GM12865 (cell line): ENCODE data around the gene PROK1.

Experiments used
- DNase-seq: peaks from one replicate; pipeline ENCODE4 v3.0.0; 2010; ENCODE audit warnings: low read depth
- H3K4me3 ChIP-seq: 2 replicates; pipeline ENCODE4 v1.5.1; 2011; ENCODE audit warnings: mild to moderate bottlenecking, low read depth, low read length, control low read depth
- CTCF ChIP-seq: IDR thresholded peaks from 2 replicates; pipeline ENCODE4 v1.5.1; 2011; ENCODE audit warnings: low read length, control low read depth, low read depth, inconsistent platforms; ENCODE audit not compliant: insufficient read depth; ENCODE audit errors: missing control alignments

Gene PROK1

DNA sequence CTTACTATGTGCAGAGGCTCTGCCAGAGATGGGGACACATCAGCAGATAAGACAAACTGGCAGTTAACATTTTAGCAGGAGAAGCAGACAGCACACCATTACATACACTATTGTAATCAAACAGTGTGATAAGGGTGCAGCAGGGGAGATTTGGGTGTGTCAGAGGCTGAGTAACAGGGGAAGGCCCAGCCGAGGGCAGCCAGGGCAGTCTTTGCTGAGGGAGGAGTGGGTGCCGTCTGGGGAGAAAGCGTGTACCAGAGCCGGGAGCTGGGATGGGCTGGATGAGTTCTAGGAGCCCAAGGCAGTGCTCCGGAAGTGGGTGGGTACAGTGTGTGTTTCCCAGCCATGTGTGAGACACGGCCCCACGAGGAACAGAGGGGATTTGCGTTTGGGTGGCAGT lies 36.8 kb downstream of the PROK1 start:
- no peak for TF ChIP-seq CTCF
- no peak for DNase-seq
- H3K4me3 ChIP-seq, result no peak overlapping the region

DNA sequence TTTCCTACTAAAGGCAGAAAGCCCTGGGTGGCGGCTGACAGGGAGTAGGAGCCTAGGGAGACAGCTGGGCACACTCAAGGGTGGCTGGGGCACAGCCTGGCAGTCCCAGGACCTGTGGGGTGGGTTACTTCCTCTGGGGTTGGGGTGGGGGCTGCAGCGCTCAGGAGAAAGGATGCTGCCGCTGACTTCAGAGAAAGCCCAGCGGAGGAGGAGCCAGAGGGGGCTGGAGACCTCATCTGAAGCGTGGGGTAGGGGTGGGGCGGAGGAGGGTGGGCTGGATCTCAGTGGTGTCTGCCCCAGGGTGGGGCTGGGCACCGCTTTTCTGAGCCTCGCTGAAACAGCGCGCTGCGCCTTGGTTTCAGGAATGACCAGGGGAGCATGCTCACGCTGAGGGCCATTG lies 37.2 kb downstream of the PROK1 start:
- no peak for TF ChIP-seq CTCF
- no peak overlapping the region for H3K4me3 ChIP-seq
- DNase-seq, result no peak

GRCh38 chr1:110488867-110489266 lies 37.9 kb downstream of the PROK1 start:
- no peak for TF ChIP-seq CTCF
- no peak overlapping the region for H3K4me3 ChIP-seq
- no peak for DNase-seq

- H3K4me3 ChIP-seq, result no peak overlapping the region
- DNase-seq, result no peak
- no peak for TF ChIP-seq CTCF
These were observed 38.5 kb downstream of the PROK1 start for GRCh38 chr1:110489406-110489805.

- DNase-seq, result no peak
- no peak overlapping the region for H3K4me3 ChIP-seq
- TF ChIP-seq CTCF, result no peak
These were observed 39.1 kb downstream of the PROK1 start for GRCh38 chr1:110489973-110490542.

GRCh38 chr1:110490791-110491451 lies 40.0 kb downstream of the PROK1 start:
- DNase-seq, result no peak
- no peak for TF ChIP-seq CTCF

DNA sequence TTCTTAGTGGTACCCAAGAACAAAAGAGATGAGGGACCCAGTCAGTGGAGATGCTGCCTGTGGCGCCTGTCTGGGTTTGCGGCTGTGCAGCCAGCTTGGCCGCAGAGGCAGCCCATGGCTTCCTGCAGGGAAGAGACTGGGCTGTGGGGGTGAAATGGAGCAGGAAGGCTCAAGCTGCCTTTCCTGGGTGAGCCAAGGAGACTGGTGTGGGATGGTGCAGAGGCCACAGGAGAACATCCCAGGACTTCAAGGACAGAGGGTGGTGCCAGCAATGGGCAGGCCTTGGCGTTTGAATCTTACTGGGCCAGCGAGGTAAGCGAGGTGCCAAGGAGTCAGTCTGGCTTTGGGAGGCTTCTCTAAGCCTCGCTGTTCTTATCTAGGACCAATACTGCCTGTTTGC lies 41.6 kb downstream of the PROK1 start:
- DNase-seq, result no peak
- TF ChIP-seq CTCF, result no peak
- H3K4me3 ChIP-seq, result no peak overlapping the region

More at GRCh38 chr1:110490791-110491451, 40.0 kb downstream of the PROK1 start:
- no peak overlapping the region for H3K4me3 ChIP-seq
